IMR-90 (cell line): ENCODE measurements around the gene MSRB1. TPM values are rescaled to one million over a fixed set of nuclear protein-coding genes. Genes with fewer than 3 reads are reported as not detected.

Source experiments
- ATAC-seq: fragments of 200-7000 bp; cut with Tn5 transposase; 2 replicates; pipeline ENCODE4 v1.9.1; 2020; ENCODE audit warnings: low read depth, mild to moderate bottlenecking, moderate library complexity
- BruUV-seq: library from RNA; stranded (reverse); fragments of 400-500 nt; replicated peaks from 2 replicates; lab custom pipeline; 2021; lab: Mats Ljungman, UMichigan
- CTCF ChIA-PET: fragments of 300-600 bp; formaldehyde crosslinking; extraction: SDS; loops from one replicate; lab custom pipeline; 2021; ENCODE audit warnings: antibody characterized with exemption; lab: Yijun Ruan, JAX
- POLR2A ChIA-PET: fragments of 300-600 bp; sonication (Branson Sonifier 250); formaldehyde crosslinking; loops from one replicate; lab custom pipeline; 2022; ENCODE audit warnings: antibody characterized with exemption; ENCODE audit not compliant: unreplicated experiment; lab: Charles Lee
- DNase-seq: peaks from one replicate; pipeline ENCODE4 v3.0.0; 2013
- H2AFZ ChIP-seq: replicated peaks from 2 replicates; pipeline ENCODE3; 2013; ENCODE audit warnings: low read length, mild to moderate bottlenecking; ENCODE audit not compliant: poor library complexity
- H2AK5ac ChIP-seq: 2 replicates; pipeline ENCODE4 v1.6.1; 2013; ENCODE audit warnings: low read depth, low read length, inconsistent platforms
- H2AK9ac ChIP-seq: replicated peaks from 2 replicates; pipeline ENCODE3; 2013; ENCODE audit warnings: mild to moderate bottlenecking, low read depth, low read length, moderate library complexity; ENCODE audit not compliant: poor library complexity
- H2BK120ac ChIP-seq: 2 replicates; pipeline ENCODE4 v1.6.1; 2013; ENCODE audit warnings: low read depth, low read length, inconsistent platforms
- H2BK15ac ChIP-seq: 3 replicates; pipeline ENCODE4 v1.6.1; 2013; ENCODE audit warnings: low read depth, low read length, inconsistent platforms
- H2BK20ac ChIP-seq: 2 replicates; pipeline ENCODE4 v1.6.1; 2013; ENCODE audit warnings: low read depth, mild to moderate bottlenecking, inconsistent platforms, low read length, moderate library complexity
- H2BK5ac ChIP-seq: 2 replicates; pipeline ENCODE4 v1.6.1; 2013; ENCODE audit warnings: mild to moderate bottlenecking, low read depth, low read length, inconsistent platforms; ENCODE audit not compliant: poor library complexity, severe bottlenecking
- H3K14ac ChIP-seq: replicated peaks from 2 replicates; pipeline ENCODE4 v1.6.1; 2013; ENCODE audit warnings: low read depth, low read length, inconsistent platforms
- H3K18ac ChIP-seq: 2 replicates; pipeline ENCODE4 v1.6.1; 2013; ENCODE audit warnings: low read depth, low read length, control low read depth
- H3K23ac ChIP-seq: 2 replicates; pipeline ENCODE4 v1.6.1; 2013; ENCODE audit warnings: low read depth, low read length, inconsistent platforms
- H3K27ac ChIP-seq: 2 replicates; pipeline ENCODE4 v1.5.1; 2013; ENCODE audit warnings: mild to moderate bottlenecking, control low read depth, low read length; ENCODE audit not compliant: insufficient read depth
- H3K27me3 ChIP-seq: 2 replicates; pipeline ENCODE4 v1.6.1; 2013; ENCODE audit warnings: low read length; ENCODE audit not compliant: control insufficient read depth, insufficient read depth
- H3K36me3 ChIP-seq: 2 replicates; pipeline ENCODE4 v1.6.1; 2013; ENCODE audit warnings: low read length, mixed read lengths; ENCODE audit not compliant: control insufficient read depth, insufficient read depth
- H3K4ac ChIP-seq: 2 replicates; pipeline ENCODE4 v1.6.1; 2013; ENCODE audit warnings: low read depth, low read length, inconsistent platforms
- H3K4me1 ChIP-seq: 2 replicates; pipeline ENCODE4 v1.6.1; 2013; ENCODE audit warnings: low read length, mixed read lengths; ENCODE audit not compliant: control insufficient read depth, insufficient read depth
- H3K4me2 ChIP-seq: 2 replicates; pipeline ENCODE4 v1.6.1; 2013; ENCODE audit warnings: low read depth, mild to moderate bottlenecking, control low read depth, low read length, moderate library complexity
- H3K4me3 ChIP-seq: 2 replicates; pipeline ENCODE4 v1.5.1; 2013; ENCODE audit warnings: low read depth, mild to moderate bottlenecking, control low read depth, low read length, moderate library complexity; ENCODE audit not compliant: insufficient read depth
- H3K56ac ChIP-seq: 2 replicates; pipeline ENCODE4 v1.6.1; 2013; ENCODE audit warnings: low read length, inconsistent platforms; ENCODE audit not compliant: insufficient read depth; ENCODE audit errors: extremely low read depth
- H3K79me1 ChIP-seq, 2 experiments: 2 replicates each; pipeline ENCODE4 v1.6.1; 2013; ENCODE audit warnings: low read length in 2 of 2, inconsistent platforms in 1 of 2, low read depth in 1 of 2
- H3K9ac ChIP-seq: 2 replicates; pipeline ENCODE4 v1.6.1; 2013; ENCODE audit warnings: low read depth, low read length, control low read depth
- H3K9me1 ChIP-seq: 2 replicates; pipeline ENCODE4 v1.6.1; 2013; ENCODE audit warnings: low read length, inconsistent platforms; ENCODE audit not compliant: insufficient read depth
- H3K9me3 ChIP-seq: 2 replicates; pipeline ENCODE4 v1.6.1; 2013; ENCODE audit warnings: low read length; ENCODE audit not compliant: control insufficient read depth, insufficient read depth
- H4K20me1 ChIP-seq: 2 replicates; pipeline ENCODE4 v1.6.1; 2013; ENCODE audit warnings: low read length, inconsistent platforms; ENCODE audit not compliant: insufficient read depth
- H4K5ac ChIP-seq: 2 replicates; pipeline ENCODE4 v1.6.1; 2013; ENCODE audit warnings: mild to moderate bottlenecking, low read depth, low read length, control low read depth
- H4K8ac ChIP-seq, 2 experiments: 2 replicates each; pipeline ENCODE4 v1.6.1; 2013; ENCODE audit warnings: low read depth in 2 of 2, low read length in 2 of 2, control low read depth in 1 of 2, inconsistent platforms in 1 of 2
- H4K91ac ChIP-seq: 2 replicates; pipeline ENCODE4 v1.6.1; 2013; ENCODE audit warnings: low read depth, low read length, inconsistent platforms; ENCODE audit not compliant: insufficient read depth
- BHLHE40 ChIP-seq: fragments of 150-350 bp; IDR thresholded peaks from 2 replicates; pipeline ENCODE4 v1.6.1; 2016; ENCODE audit warnings: mild to moderate bottlenecking, low read depth, low read length
- CEBPB ChIP-seq: IDR thresholded peaks from 2 replicates; pipeline ENCODE4 v1.6.1; 2012; ENCODE audit warnings: low read depth, low read length, improper control_type of control experiment
- CHD1 ChIP-seq: IDR thresholded peaks from 2 replicates; pipeline ENCODE4 v1.6.1; 2012; ENCODE audit warnings: low read depth, low read length, improper control_type of control experiment
- FOS ChIP-seq: fragments of 150-350 bp; IDR thresholded peaks from 2 replicates; pipeline ENCODE4 v1.6.1; 2016; ENCODE audit warnings: low read depth, low read length
- MAFK ChIP-seq: IDR thresholded peaks from 2 replicates; pipeline ENCODE4 v1.6.1; 2012; ENCODE audit warnings: low read depth, low read length, improper control_type of control experiment
- MAZ ChIP-seq: IDR thresholded peaks from 2 replicates; pipeline ENCODE4 v1.6.1; 2012; ENCODE audit warnings: low read depth, mild to moderate bottlenecking, low read length, improper control_type of control experiment, moderate library complexity, borderline replicate concordance
- MXI1 ChIP-seq: IDR thresholded peaks from 2 replicates; pipeline ENCODE4 v1.6.1; 2012; ENCODE audit warnings: low read depth, mild to moderate bottlenecking, low read length, moderate library complexity, borderline replicate concordance
- NFE2L2 ChIP-seq: fragments of 150-350 bp; IDR thresholded peaks from 2 replicates; pipeline ENCODE4 v1.6.1; 2016; ENCODE audit warnings: low read depth, mild to moderate bottlenecking, low read length
- POLR2A ChIP-seq: IDR thresholded peaks from 2 replicates; pipeline ENCODE4 v1.6.1; 2012; ENCODE audit warnings: mild to moderate bottlenecking, low read depth, low read length
- RAD21 ChIP-seq: IDR thresholded peaks from 2 replicates; pipeline ENCODE4 v1.6.1; 2012; ENCODE audit warnings: low read length, improper control_type of control experiment
- RCOR1 ChIP-seq: IDR thresholded peaks from 2 replicates; pipeline ENCODE4 v1.6.1; 2012; ENCODE audit warnings: mild to moderate bottlenecking, low read length, improper control_type of control experiment; ENCODE audit not compliant: insufficient replicate concordance
- RFX5 ChIP-seq: IDR thresholded peaks from 2 replicates; pipeline ENCODE4 v1.8.0; 2012; ENCODE audit warnings: low read depth, mild to moderate bottlenecking, low read length, moderate library complexity
- SMC3 ChIP-seq: fragments of 150-350 bp; IDR thresholded peaks from 2 replicates; pipeline ENCODE4 v1.6.1; 2016; ENCODE audit warnings: low read depth, mild to moderate bottlenecking, antibody characterized with exemption, low read length, moderate library complexity
- USF2 ChIP-seq: fragments of 150-350 bp; IDR thresholded peaks from 2 replicates; pipeline ENCODE4 v1.6.1; 2017; ENCODE audit warnings: mild to moderate bottlenecking, antibody characterized with exemption, low read length, low read depth
- WGBS, 2 experiments: methylation state at CpG; one replicate each; pipeline versions ENCODE4 v1.1.5 to v1.1.7; 2013; ENCODE audit warnings: missing lambda C conversion rate in 2 of 2; ENCODE audit not compliant: insufficient read length in 1 of 2; ENCODE audit errors: extremely low coverage in 2 of 2; 5-methylcytosine and 5-hydroxymethylcytosine counted together
- dilution Hi-C: fragments of 300-500 bp; cut with HindIII; formaldehyde crosslinking; loops from one replicate; pipeline ENCODE4 v1.14.3; 2018; ENCODE audit warnings: low sequenced_read_pairs; ENCODE audit not compliant: unreplicated experiment
- in situ Hi-C: fragments of 300-500 bp; cut with MboI; formaldehyde crosslinking; loops from 3 replicates; pipeline ENCODE4 v1.14.3; 2019; ENCODE audit warnings: low sequenced_read_pairs, inconsistent platforms, mixed read lengths
- intact Hi-C: fragments of 100-400 bp; cut with micrococcal nuclease; formaldehyde crosslinking; loops from 2 replicates; pipeline ENCODE4 v1.10.0; 2022
- polyA plus RNA-seq, 3 experiments: library from polyadenylated mRNA; depleted of rRNA; stranded (reverse); fragments of >200 nt; gene quantifications; 2 replicates each; pipeline ENCODE4 v1.2.3, GENCODE V29; 2012; ENCODE audit warnings: low replicate concordance in 1 of 3
- total RNA-seq: library from RNA; depleted of rRNA; stranded (reverse); fragments of >200 nt; gene quantifications from 2 replicates; pipeline ENCODE4 v1.2.3, GENCODE V29; 2012
- TF ChIP-seq, protein P1 (sequence below): fragments of 150-350 bp; IDR thresholded peaks from 2 replicates; pipeline ENCODE4 v1.6.1; 2016; ENCODE audit warnings: low read depth, mild to moderate bottlenecking, low read length, moderate library complexity, borderline replicate concordance
- TF ChIP-seq, protein P2 (sequence below): conservative IDR thresholded peaks from 2 replicates; pipeline ENCODE4 v1.5.1; 2012; ENCODE audit warnings: mild to moderate bottlenecking, low read depth, low read length, improper control_type of control experiment

Gene MSRB1
- total and polyA plus RNA-seq, 2 of the 4 experiments (the other 2 are of a cell fraction), result 17.0 to 32.3 TPM

DNA sequence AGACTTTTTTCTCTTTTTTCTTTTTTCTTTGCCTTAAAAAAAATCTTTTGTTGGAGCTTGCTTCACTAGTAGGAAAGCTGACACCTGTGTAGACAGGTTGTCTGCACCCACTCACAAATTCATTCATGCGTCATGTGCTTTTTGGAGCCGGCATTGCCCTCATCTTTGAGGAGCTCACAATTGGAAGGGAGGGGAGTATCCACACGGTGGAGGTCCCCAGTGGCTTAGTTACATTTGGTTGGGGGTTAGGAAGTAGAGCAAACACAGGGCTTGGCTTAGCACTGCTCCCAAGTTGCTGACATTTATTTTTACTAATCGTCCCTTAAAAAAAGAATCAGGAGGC lies 52.3 kb downstream of the MSRB1 start:
- no peaks in the 10 kb centered on the region for H3K9me3 ChIP-seq
- ATAC-seq (no peak), DNase-seq (no peak)
- H3K4me3 ChIP-seq, result no peak overlapping the region
- H3K4me2 ChIP-seq, result no peak overlapping the region
- no peak overlapping the region for H2BK20ac ChIP-seq
- no peak overlapping the region for H4K8ac ChIP-seq
- H2AFZ ChIP-seq, result no peak overlapping the region
- in situ Hi-C loops, result loop anchor here (25.0 kb wide), 1 partner anchor 497 kb away; no protein-coding TSS in a partner anchor
- no TSS peak for BruUV-seq
- H2AK5ac ChIP-seq, result no peak overlapping the region
- H4K20me1 ChIP-seq, result no peaks in the 10 kb centered on the region
- no peaks in the 10 kb centered on the region for H3K4me1 ChIP-seq
- WGBS, 2 experiments, result no CpG with 5 or more reads among the region's 4 CpGs
- H3K79me1 ChIP-seq, result no peaks in the 10 kb centered on the region
- no peak overlapping the region for H3K18ac ChIP-seq
- no peak overlapping the region for H2BK15ac ChIP-seq
- H3K9me1 ChIP-seq, result no peaks in the 10 kb centered on the region
- H3K27me3 ChIP-seq, result peaks cover 44% of the 10 kb centered on the region
- TF ChIP-seq MXI1 (no peak), BHLHE40 (no peak), CHD1 (no peak), MAZ (no peak), FOS (no peak), RFX5 (no peak), MAFK (no peak), SMC3 (no peak), NFE2L2 (no peak), RAD21 (no peak), POLR2A (no peak), USF2 (no peak), RCOR1 (no peak), CEBPB (no peak)
- TF ChIP-seq, protein P1, sequence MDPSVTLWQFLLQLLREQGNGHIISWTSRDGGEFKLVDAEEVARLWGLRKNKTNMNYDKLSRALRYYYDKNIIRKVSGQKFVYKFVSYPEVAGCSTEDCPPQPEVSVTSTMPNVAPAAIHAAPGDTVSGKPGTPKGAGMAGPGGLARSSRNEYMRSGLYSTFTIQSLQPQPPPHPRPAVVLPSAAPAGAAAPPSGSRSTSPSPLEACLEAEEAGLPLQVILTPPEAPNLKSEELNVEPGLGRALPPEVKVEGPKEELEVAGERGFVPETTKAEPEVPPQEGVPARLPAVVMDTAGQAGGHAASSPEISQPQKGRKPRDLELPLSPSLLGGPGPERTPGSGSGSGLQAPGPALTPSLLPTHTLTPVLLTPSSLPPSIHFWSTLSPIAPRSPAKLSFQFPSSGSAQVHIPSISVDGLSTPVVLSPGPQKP, result no peak
- TF ChIP-seq, protein P2, sequence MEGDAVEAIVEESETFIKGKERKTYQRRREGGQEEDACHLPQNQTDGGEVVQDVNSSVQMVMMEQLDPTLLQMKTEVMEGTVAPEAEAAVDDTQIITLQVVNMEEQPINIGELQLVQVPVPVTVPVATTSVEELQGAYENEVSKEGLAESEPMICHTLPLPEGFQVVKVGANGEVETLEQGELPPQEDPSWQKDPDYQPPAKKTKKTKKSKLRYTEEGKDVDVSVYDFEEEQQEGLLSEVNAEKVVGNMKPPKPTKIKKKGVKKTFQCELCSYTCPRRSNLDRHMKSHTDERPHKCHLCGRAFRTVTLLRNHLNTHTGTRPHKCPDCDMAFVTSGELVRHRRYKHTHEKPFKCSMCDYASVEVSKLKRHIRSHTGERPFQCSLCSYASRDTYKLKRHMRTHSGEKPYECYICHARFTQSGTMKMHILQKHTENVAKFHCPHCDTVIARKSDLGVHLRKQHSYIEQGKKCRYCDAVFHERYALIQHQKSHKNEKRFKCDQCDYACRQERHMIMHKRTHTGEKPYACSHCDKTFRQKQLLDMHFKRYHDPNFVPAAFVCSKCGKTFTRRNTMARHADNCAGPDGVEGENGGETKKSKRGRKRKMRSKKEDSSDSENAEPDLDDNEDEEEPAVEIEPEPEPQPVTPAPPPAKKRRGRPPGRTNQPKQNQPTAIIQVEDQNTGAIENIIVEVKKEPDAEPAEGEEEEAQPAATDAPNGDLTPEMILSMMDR, result no peak
- POLR2A ChIA-PET, result no interaction called here
- H3K23ac ChIP-seq, result no peak overlapping the region
- H2BK5ac ChIP-seq, result no peak overlapping the region
- H2BK120ac ChIP-seq, result no peak overlapping the region
- no peaks in the 10 kb centered on the region for H3K36me3 ChIP-seq
- dilution Hi-C loops, result no loop called here
- H3K4ac ChIP-seq, result no peak overlapping the region
- no peak overlapping the region for H4K91ac ChIP-seq
- no peak overlapping the region for H3K9ac ChIP-seq
- no peak overlapping the region for H2AK9ac ChIP-seq
- CTCF ChIA-PET, result interaction anchor here (0.6 kb wide), 1 partner anchor 33 kb away, joined by 4 read pairs; no protein-coding TSS in a partner anchor
- no peak overlapping the region for H3K27ac ChIP-seq
- intact Hi-C loops, result no loop called here
- no peak overlapping the region for H3K14ac ChIP-seq
- H3K56ac ChIP-seq, result no peak overlapping the region
- no peak overlapping the region for H4K5ac ChIP-seq
